OCI-LY7 (cell line): ENCODE measurements around the gene AGBL3.
"Not testable (repeated sequence)": the region's sequence is repeated elsewhere in the genome, so short reads cannot be mapped to it uniquely, and the experiment has no call there.

Experiments
- EZH2phosphoT487 ChIP-seq: fragments of 200-600 bp; sonication (generic); IDR thresholded peaks from 2 replicates; pipeline ENCODE4 v1.6.1; 2018; ENCODE audit warnings: low read depth, borderline replicate concordance, mild to moderate bottlenecking, mixed run types, antibody characterized with exemption, low read length, moderate library complexity, mixed read lengths
- TF ChIP-seq, protein P1 (sequence below): fragments of 200-600 bp; sonication (generic); conservative IDR thresholded peaks from 2 replicates; pipeline ENCODE4 v1.5.1; 2014; ENCODE audit warnings: mild to moderate bottlenecking, antibody characterized with exemption, low read length, moderate library complexity, mixed read lengths

DNA sequence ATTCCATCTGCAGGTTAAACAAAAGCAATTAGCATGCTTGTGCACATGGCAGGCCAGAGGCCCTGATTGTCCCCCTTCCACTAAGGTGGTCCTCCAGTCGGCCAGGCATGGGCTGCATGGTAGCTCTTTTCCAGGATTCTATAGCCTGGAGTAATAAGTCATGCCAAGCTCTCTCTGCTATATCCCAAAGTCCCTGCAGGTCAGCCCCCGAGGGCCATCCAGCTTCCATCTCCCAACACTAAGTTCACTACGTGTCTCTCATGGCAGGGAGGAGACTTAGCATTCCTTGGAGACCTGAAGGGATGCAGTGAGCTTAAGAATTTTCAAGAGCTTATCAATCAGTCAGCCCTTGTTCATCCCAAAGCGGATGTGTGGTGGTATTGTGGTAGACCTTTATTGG lies 187.6 kb downstream of the AGBL3 start:
- TF ChIP-seq, protein P1, sequence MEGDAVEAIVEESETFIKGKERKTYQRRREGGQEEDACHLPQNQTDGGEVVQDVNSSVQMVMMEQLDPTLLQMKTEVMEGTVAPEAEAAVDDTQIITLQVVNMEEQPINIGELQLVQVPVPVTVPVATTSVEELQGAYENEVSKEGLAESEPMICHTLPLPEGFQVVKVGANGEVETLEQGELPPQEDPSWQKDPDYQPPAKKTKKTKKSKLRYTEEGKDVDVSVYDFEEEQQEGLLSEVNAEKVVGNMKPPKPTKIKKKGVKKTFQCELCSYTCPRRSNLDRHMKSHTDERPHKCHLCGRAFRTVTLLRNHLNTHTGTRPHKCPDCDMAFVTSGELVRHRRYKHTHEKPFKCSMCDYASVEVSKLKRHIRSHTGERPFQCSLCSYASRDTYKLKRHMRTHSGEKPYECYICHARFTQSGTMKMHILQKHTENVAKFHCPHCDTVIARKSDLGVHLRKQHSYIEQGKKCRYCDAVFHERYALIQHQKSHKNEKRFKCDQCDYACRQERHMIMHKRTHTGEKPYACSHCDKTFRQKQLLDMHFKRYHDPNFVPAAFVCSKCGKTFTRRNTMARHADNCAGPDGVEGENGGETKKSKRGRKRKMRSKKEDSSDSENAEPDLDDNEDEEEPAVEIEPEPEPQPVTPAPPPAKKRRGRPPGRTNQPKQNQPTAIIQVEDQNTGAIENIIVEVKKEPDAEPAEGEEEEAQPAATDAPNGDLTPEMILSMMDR = not testable (repeated sequence)
- not testable (repeated sequence) for TF ChIP-seq EZH2phosphoT487
